ENCODE results near the gene TNPO3.
"Not testable (repeated sequence)": the region's sequence is repeated elsewhere in the genome, so short reads cannot be mapped to it uniquely, and the experiment has no call there.

The TNPO3 gene

GRCh38 chr7:129017264-129017663 lies 37.6 kb downstream of the TNPO3 start:
- no peak for DNase-seq (ENCODE audit: low read depth, low spot score)

GRCh38 chr7:129014501-129015101 lies 40.3 kb downstream of the TNPO3 start:
- no peak for DNase-seq (ENCODE audit: low read depth, low spot score)

GRCh38 chr7:129013048-129013724 lies 41.7 kb downstream of the TNPO3 start:
- no peak for DNase-seq (ENCODE audit: low read depth, low spot score)

GRCh38 chr7:129012641-129013040 lies 42.3 kb downstream of the TNPO3 start:
- DNase-seq (ENCODE audit: low read depth, low spot score): no peak

- DNase-seq (ENCODE audit: low read depth, low spot score): no peak
These were observed 44.8 kb downstream of the TNPO3 start for GRCh38 chr7:129010075-129010474.

GRCh38 chr7:129009437-129009836 lies 45.5 kb downstream of the TNPO3 start:
- DNase-seq (ENCODE audit: low read depth, low spot score): no peak

- no peak for DNase-seq (ENCODE audit: low read depth, low spot score)
These were observed 46.1 kb downstream of the TNPO3 start for GRCh38 chr7:129008645-129009414.

GRCh38 chr7:129007572-129007971 lies 47.3 kb downstream of the TNPO3 start:
- DNase-seq (ENCODE audit: low read depth, low spot score): no peak

- peak; percentile 20 for DNase-seq (ENCODE audit: low read depth, low spot score)
These were observed 48.1 kb downstream of the TNPO3 start for GRCh38 chr7:129006636-129007414.

GRCh38 chr7:129005186-129005585 lies 49.7 kb downstream of the TNPO3 start:
- DNase-seq (ENCODE audit: low read depth, low spot score): no peak

- peak; percentile 13 for DNase-seq (ENCODE audit: low read depth, low spot score)
These were observed 57.7 kb downstream of the TNPO3 start for GRCh38 chr7:128997181-128997580.

- not testable (repeated sequence) for DNase-seq (ENCODE audit: low read depth, low spot score)
These were observed 60.4 kb downstream of the TNPO3 start for GRCh38 chr7:128994560-128994959.

GRCh38 chr7:128993419-128993818 lies 61.5 kb downstream of the TNPO3 start:
- no peak for DNase-seq (ENCODE audit: low read depth, low spot score)

GRCh38 chr7:128989961-128990360 lies 65.0 kb downstream of the TNPO3 start:
- DNase-seq (ENCODE audit: low read depth, low spot score): no peak

GRCh38 chr7:128988372-128988771 lies 66.5 kb downstream of the TNPO3 start:
- DNase-seq (ENCODE audit: low read depth, low spot score): no peak

- DNase-seq (ENCODE audit: low read depth, low spot score): no peak
These were observed 68.3 kb downstream of the TNPO3 start for GRCh38 chr7:128986609-128987008.

GRCh38 chr7:128985660-128986059 lies 69.3 kb downstream of the TNPO3 start:
- no peak for DNase-seq (ENCODE audit: low read depth, low spot score)

- DNase-seq (ENCODE audit: low read depth, low spot score): no peak
These were observed 72.8 kb downstream of the TNPO3 start for GRCh38 chr7:128982105-128982504.

GRCh38 chr7:128974241-128974934 lies 80.5 kb downstream of the TNPO3 start:
- DNase-seq (ENCODE audit: low read depth, low spot score): peak; percentile 29

GRCh38 chr7:128968624-128969023 lies 86.3 kb downstream of the TNPO3 start:
- DNase-seq (ENCODE audit: low read depth, low spot score): no peak

GRCh38 chr7:128963327-128963757 lies 91.6 kb downstream of the TNPO3 start:
- DNase-seq (ENCODE audit: low read depth, low spot score): no peak
